Endometrial microvascular endothelial cells (primary cell): Measurements from ENCODE around the gene RGS16. TPM values are rescaled to one million over a fixed set of nuclear protein-coding genes. Genes with fewer than 3 reads are reported as not detected.

ENCODE experiments used
- in situ Hi-C: cut with HindIII; loops from 2 replicates; pipeline ENCODE4 v1.10.0; 2017; ENCODE audit warnings: low sequenced_read_pairs, low pct_unique_long_range_greater_than_20kb; ENCODE audit errors: inconsistent ontology term
- total RNA-seq: library from RNA; depleted of rRNA; stranded (reverse); fragments of >200 nt; gene quantifications from one replicate; pipeline ENCODE4 v1.2.3, GENCODE V29; 2015; ENCODE audit errors: inconsistent ontology term

Gene RGS16
- total RNA-seq, 1 donor from 2014 or later, result not detected

DNA sequence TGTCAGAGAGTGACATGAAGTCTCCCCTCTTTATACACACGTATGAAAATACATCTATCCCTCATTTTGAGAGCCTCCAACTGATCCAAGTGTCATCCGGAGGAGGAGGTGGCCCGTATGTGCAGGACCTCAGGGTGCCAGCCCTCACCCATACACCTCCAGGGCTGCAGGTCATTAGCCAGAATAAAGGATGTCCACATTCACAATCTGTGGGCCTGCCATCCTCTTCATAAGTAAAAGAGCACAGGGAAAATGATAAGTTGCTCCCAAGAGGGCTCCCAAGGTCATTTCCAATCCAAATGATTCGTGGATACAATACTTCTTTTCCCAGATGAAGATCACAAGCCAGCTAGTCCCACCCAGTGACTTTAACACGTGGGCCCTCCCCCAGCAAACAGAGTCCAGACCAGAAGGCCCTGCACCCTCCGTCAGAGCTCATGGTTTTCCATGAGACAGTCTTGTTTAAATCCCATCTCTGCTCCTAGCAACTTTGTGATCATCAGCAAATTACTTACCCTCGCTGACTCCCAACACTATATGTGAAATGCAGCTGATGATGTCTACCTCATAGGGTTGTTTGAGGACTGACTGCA, 43.7 kb downstream of the RGS16 start:
- in situ Hi-C loops, result no loop called here

DNA sequence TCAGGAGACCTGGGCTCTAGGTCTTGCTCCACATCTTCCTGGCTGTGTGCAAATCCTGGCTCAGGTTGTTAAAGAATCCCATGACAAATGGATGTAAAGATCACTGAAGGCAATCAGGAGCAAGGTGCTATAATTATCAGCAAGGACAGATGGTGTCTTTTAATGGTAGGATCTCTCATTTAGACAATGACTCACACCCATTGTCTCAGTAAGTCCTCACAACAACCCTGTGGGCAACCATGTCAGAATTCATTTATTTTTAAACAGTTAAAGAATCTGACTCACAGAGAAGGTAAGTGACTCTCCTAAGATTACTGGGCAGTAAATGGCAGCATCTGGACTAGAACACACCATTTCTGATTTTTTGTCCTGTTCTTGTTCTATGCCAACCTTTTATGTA, 47.9 kb downstream of the RGS16 start:
- in situ Hi-C loops, result no loop called here

DNA sequence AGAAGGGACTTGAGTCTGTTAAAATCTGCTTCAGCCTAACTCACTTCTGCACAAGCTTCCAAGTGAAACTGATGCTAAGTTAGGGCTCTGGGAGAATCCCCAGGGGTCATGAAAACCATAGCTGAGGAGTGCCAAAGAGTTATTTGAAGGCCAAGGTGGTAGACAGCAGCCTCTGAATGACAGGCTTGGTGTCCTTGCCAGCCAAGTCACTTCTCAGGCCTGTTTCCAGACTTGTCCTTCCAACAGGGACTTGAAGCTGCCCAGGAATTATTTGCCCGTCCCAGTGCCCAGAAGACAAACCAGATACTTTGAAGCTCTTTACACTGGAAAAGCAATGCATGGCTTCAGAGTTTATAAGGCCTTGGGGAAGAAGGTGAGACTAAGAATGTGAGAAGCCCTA, 48.7 kb downstream of the RGS16 start:
- in situ Hi-C loops, result no loop called here

DNA sequence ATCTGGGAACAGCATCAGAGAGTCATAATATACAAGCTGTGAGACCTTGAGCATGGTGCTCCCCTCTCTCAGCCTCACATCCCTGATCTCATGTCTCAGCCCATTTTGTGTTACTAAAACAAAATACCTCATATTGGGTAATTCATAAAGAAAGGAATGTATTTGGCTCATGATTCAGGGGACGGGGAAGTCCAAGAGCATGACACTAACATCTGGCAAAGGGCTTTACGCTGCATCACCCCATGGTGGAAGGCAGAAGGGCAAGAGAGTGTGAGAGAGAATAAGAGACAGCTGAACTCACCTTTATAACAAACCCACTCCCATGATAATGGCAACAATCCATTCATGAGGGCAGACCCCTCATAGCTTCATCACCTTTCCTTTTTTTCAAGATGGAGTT, 51.7 kb downstream of the RGS16 start:
- in situ Hi-C loops, result no loop called here

DNA sequence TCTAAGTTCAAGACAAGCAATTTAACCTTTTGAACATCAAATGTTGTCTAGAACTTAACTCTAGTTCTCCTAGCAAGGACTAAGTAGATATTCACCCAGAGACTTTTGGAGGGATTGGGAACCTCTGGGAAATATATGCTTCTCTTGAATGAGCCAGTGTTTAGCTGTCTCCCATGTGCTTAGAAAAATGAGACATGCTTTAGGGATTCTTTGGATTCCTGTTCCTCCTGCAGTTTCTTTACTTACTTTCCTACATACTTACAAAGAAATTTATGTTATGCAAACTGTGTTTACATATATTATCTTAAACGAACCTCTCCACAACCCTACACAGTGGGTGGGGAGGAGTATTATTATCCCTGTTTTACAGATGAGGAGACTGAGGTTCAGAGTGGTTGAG, 54.4 kb downstream of the RGS16 start:
- in situ Hi-C loops, result no loop called here

DNA sequence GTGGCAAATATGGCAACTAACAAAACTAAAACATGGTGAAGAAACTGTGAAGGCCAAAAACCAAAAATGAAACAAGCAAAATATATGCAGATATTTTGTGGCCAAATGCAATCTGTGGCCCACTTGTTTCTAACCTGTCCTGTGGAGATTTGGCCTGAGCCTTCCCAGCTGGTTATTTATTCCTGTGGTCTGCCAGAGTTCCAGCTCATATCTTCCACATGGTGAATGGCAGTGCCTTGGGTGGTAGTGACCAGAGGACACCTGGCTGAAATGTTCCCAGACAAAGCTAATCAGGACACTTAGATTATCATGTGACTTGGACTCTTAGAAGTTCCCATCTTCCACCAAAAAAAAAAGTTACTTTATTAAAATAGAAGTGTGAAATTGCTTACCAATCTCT, 54.8 kb downstream of the RGS16 start:
- in situ Hi-C loops, result no loop called here

Other genes with a start within 250 kb of the RGS16 start
- 173 TPM for gene GLUL, start 212.6 kb downstream of the RGS16 start, total RNA-seq
- not detected for gene TEDDM1, start 203.7 kb downstream of the RGS16 start, total RNA-seq
- not detected for gene RGSL1, start 154.2 kb downstream of the RGS16 start, total RNA-seq
- gene RNASEL, start 15.1 kb downstream of the RGS16 start, total RNA-seq, result 2.6 TPM
- gene RGS8, start 80.2 kb upstream of the RGS16 start, total RNA-seq, result not detected
- gene NPL, start 185.4 kb upstream of the RGS16 start, total RNA-seq, result 0.93 TPM
- 157 TPM for gene DHX9, start 235.0 kb upstream of the RGS16 start, total RNA-seq